HG03060 (cell line): ENCODE results near the gene SORL1.

Experiments
- ATAC-seq: cut with Tn5 transposase; IDR thresholded peaks from one replicate; pipeline ENCODE4 v1.9.1; 2021; ENCODE audit warnings: low read depth, moderate number of reproducible peaks; ENCODE audit not compliant: unreplicated experiment

The SORL1 gene

GRCh38 chr11:121648306-121648705 lies 196.2 kb downstream of the SORL1 start:
- ATAC-seq: no peak

- no peak for ATAC-seq
Measured at GRCh38 chr11:121649798-121650197, 197.7 kb downstream of the SORL1 start.

GRCh38 chr11:121650351-121651256 lies 198.5 kb downstream of the SORL1 start:
- no peak for ATAC-seq

GRCh38 chr11:121651257-121651605 lies 199.1 kb downstream of the SORL1 start:
- no peak for ATAC-seq

- no peak for ATAC-seq
Measured at GRCh38 chr11:121652971-121653370, 200.9 kb downstream of the SORL1 start.

- no peak for ATAC-seq
Measured at GRCh38 chr11:121654259-121654842, 202.2 kb downstream of the SORL1 start.

DNA sequence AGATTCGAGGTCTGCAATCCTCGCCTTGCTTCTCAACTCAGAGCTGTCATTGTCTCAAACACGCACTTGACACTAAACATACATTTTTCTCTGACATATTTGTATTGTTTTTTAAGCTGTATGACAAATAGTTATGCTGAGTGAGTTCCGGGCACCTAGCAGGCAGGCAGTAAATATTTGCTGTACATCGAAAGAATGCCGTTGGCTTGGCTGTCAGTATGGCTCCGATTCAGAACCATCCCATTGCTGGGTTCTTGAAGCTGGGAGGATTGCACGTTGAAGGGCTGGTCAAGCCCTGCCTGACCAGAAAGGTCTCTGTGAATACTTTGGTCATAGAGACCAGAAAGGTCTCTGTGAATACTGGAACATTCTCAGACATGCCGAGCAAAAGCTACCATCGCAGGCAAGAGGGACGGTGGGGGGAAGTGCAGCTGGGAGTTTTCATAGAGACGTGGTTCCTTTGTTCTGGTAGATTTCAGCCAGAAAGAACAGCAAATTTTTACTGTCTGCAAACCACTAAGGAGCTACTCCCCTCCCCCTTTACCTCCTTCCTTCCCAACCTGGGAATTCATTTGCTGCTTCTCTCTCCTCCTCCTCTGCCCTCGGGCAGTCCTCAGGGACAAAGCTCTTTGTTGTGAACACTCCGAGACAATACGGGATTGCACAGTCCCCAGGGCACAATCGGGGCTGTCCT lies 202.9 kb downstream of the SORL1 start:
- no peak for ATAC-seq

- ATAC-seq: peak; percentile 60
Measured at GRCh38 chr11:121655537-121656327, 203.6 kb downstream of the SORL1 start.

- ATAC-seq: no peak
Measured at GRCh38 chr11:121656328-121657090, 204.4 kb downstream of the SORL1 start.

GRCh38 chr11:121657146-121657545 lies 205.0 kb downstream of the SORL1 start:
- no peak for ATAC-seq

- no peak for ATAC-seq
Measured at GRCh38 chr11:121659811-121660210, 207.7 kb downstream of the SORL1 start.

DNA sequence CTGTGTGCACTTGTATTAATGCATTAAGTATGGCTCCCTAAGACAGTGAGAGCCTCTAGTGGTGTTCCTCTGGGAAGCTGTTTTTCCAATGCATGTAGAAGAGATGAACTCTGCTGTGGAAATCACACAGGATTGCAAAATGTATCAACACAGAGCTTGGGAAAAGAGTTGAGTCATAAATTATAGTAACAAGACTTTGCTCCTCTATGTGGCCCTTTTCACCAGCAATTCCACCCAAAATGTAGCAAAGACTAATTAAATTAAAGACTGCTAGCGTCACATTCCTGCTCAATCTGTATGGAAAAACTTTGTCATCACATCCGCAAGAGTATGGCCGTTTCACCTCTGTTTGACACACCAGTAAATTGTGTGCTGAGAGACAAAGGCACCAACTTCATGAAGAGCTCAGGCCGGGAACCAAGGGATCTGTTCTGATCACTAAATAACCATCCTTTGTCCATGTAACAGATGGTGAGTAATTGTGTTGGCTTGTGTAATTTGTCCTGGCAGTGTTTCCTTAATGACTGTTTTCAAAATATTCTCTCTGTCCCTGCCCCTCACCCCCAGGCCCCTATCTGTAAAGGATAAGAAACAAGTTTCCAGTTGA lies 209.9 kb downstream of the SORL1 start:
- no peak for ATAC-seq

DNA sequence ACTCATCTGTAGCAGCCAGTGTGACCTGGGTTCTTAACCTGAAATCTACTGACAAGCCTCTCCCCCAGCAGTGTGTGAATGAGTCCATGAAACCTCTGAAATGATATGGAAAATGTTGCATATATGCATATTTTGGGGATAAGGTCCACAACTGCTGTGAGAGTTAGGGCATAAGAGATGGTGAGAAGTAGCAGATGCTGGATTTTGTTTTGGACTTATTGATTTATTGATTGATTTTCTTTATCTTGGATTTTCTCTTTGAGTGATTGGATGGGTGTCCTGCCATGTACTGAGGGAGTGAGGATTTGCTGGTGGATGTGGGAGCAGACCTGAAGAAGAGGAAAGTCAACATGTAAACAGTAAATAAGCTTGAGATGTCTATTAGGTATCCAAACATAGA lies 212.0 kb downstream of the SORL1 start:
- ATAC-seq: no peak

DNA sequence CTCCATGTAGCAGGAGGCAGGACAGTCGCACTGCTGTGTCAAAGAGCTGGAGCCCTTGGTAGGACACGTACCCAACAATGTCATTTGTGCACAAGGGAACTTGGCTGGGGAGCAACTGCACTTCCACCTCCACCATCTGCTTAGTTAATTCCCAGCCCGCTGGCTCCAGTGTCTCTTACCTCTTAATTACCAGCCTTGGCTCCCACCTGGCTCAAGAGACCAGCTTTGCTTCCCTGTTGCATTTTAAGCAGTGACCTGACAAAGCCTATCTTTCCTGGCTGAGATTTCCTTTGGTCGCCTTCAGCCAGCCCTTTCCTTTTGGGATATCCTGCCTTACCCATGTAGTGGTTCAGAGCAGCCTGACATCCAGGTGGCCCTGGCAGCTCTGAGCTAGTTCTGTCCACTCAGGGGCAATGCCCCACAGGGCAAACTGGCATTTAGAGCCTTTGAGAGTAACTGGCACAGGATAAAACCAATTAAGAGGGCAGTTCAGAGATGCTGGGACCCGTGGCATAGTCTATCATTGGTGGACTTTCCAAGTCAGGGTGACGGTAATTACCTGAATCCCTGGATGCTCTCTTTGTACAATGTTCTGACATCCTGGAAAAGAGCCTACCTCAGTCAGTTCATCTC lies 213.2 kb downstream of the SORL1 start:
- no peak for ATAC-seq

DNA sequence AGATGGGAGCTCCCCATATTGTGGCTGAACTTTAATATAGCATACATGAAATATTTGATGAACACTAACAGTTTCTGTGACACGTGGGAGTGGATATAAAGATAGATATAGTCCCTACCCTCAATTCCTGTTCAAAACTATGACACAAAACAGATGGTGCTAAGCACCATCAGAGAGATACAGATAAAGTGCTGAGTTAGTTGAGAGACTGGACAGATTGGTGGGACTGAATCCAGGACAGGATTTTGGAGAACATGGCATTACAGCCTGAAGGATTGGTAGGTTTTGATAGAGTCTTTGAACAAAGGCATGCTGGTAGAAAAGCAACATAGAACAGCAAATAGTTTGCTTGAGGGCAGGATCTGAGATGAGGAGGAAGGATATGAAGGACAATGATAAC lies 215.7 kb downstream of the SORL1 start:
- no peak for ATAC-seq

DNA sequence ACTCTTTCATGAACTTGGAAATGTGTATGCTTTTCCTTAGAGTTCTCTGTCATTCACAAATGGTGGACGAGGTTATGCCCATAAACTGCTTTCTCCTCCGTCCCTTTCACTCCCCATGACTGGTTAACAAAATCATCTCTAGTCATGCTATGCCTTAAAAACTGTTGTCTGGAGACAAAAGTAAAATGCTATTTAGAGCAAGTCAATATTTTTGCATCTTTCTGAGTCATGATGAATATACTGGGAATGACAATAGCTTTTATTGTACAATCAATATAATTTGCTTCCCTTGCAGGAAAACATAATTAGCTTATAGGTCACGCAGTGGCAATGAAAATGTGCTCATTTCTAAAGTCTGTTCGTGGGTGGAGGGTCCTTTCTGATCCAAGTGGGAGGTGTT lies 217.3 kb downstream of the SORL1 start:
- ATAC-seq: no peak

DNA sequence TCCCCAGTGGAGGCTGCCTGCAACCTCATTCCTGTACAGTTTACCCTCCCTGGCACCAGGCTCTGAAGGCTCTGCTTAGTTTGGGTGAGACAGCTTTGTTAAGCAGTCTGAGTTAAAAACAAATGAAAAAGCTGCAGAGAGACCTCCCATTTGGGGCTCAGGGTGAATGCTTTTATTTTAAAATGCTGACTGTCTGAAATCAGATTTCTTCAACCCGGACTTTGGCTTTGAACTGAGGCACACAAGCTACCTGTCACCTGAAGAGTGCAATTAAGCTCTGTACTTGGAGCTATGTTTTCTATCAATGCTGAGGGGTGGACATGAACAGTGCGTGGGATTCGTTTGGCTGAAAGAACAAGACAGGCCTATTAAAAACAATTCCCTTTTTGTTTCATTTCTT lies 218.2 kb downstream of the SORL1 start:
- no peak for ATAC-seq

DNA sequence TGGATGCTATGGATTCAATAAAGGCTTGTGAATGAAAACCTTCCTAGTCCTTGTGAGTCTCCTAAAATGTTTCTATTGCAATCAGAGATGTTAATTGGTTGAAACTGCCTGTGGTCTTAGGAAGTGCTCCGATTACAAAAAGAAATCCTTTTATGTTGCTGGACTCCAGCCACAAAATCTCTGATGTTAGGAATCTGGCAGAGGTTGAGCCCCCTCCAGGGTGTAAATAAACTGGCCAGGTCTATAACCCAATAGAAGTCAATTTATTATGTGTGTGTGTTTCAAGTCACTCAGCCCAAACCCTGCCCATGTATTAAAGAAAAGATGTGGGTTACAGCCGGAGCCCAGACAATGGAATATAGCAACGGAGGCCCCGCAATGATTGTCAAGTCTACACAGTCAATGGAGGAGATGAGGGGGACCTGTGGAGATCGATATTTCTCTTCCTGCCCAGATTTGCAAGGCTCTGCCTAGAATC lies 218.7 kb downstream of the SORL1 start:
- ATAC-seq: no peak
